Liver (tissue), 9 donors: ENCODE data around the gene LDLR. TPM values are rescaled to one million over a fixed set of nuclear protein-coding genes. Genes with fewer than 3 reads are reported as not detected.
A peak's percentile ranks its signal among the peaks of the same experiment; 100 is the strongest.

Experiments used
- DNase-seq: peaks from one replicate; pipeline ENCODE4 v3.0.0-alpha.2; 2017; ENCODE audit warnings: low spot score
- H3K27ac ChIP-seq, 2 donors: one replicate each; pipeline ENCODE4 v1.7.0; 2013; ENCODE audit warnings: inconsistent platforms in 2 of 2, low read length in 2 of 2, control low read depth in 1 of 2, low read depth in 1 of 2, mild to moderate bottlenecking in 1 of 2
- H3K27me3 ChIP-seq, 4 donors: one replicate each; pipeline versions ENCODE4 v1.6.1 to v1.7.0; 2013; ENCODE audit warnings: low read length in 3 of 4, inconsistent platforms in 1 of 4, mild to moderate bottlenecking in 1 of 4, moderate library complexity in 1 of 4; ENCODE audit not compliant: control insufficient read depth in 4 of 4, insufficient read depth in 4 of 4
- H3K36me3 ChIP-seq, 4 donors: one replicate each; pipeline versions ENCODE4 v1.6.1 to v1.7.0; 2013; ENCODE audit warnings: low read length in 3 of 4, mild to moderate bottlenecking in 3 of 4, low read depth in 1 of 4, moderate library complexity in 1 of 4; ENCODE audit not compliant: control insufficient read depth in 4 of 4, insufficient read depth in 3 of 4
- H3K4me1 ChIP-seq, 4 donors: one replicate each; pipeline versions ENCODE4 v1.6.1 to v1.7.0; 2013; ENCODE audit warnings: low read length in 3 of 4, mild to moderate bottlenecking in 3 of 4, moderate library complexity in 1 of 4; ENCODE audit not compliant: control insufficient read depth in 4 of 4, insufficient read depth in 4 of 4
- H3K4me3 ChIP-seq, 3 donors: one replicate each; pipeline versions ENCODE4 v1.6.1 to v1.7.0; 2013; ENCODE audit warnings: low read length in 3 of 3, control low read depth in 1 of 3, low read depth in 1 of 3, mild to moderate bottlenecking in 1 of 3
- H3K9ac ChIP-seq, 2 donors: one replicate each; pipeline ENCODE4 v1.7.0; 2013; ENCODE audit warnings: low read length in 2 of 2, mild to moderate bottlenecking in 2 of 2, moderate library complexity in 2 of 2, control low read depth in 1 of 2, low read depth in 1 of 2
- H3K9me3 ChIP-seq, 4 donors: one replicate each; pipeline versions ENCODE4 v1.6.1 to v1.7.0; 2013; ENCODE audit warnings: low read length in 3 of 4; ENCODE audit not compliant: control insufficient read depth in 4 of 4
- ATF3 ChIP-seq: IDR thresholded peaks from 2 replicates; pipeline ENCODE4 v1.6.1; 2016; ENCODE audit warnings: antibody characterized with exemption
- CTCF ChIP-seq: fragments of 150-350 bp; IDR thresholded peaks from 2 replicates; pipeline ENCODE4 v1.5.1; 2017; ENCODE audit warnings: improper control_type of control experiment, low read depth, low read length; ENCODE audit not compliant: missing input control
- EGR1 ChIP-seq, 2 donors: IDR thresholded peaks; 2 replicates each; pipeline ENCODE4 v1.6.1; 2016 to 2018; ENCODE audit warnings: antibody characterized with exemption in 2 of 2, low read depth in 2 of 2
- FOXA1 ChIP-seq: IDR thresholded peaks from 2 replicates; pipeline ENCODE4 v1.6.1; 2016; ENCODE audit warnings: antibody characterized with exemption
- FOXA2 ChIP-seq: IDR thresholded peaks from 2 replicates; pipeline ENCODE4 v1.6.1; 2016; ENCODE audit warnings: antibody characterized with exemption
- GABPA ChIP-seq, 2 donors: IDR thresholded peaks in 1 of 2; conservative IDR thresholded peaks in 1 of 2; 2 replicates each; pipeline ENCODE4 v1.6.1; 2016; ENCODE audit warnings: antibody characterized with exemption in 2 of 2, mild to moderate bottlenecking in 1 of 2, moderate library complexity in 1 of 2
- HNF4A ChIP-seq, 2 donors: conservative IDR thresholded peaks; 2 replicates each; pipeline ENCODE4 v1.6.1; 2016; ENCODE audit warnings: antibody characterized with exemption in 2 of 2, mild to moderate bottlenecking in 2 of 2
- HNF4G ChIP-seq: IDR thresholded peaks from 2 replicates; pipeline ENCODE4 v1.6.1; 2016; ENCODE audit warnings: antibody characterized with exemption
- JUND ChIP-seq, 2 donors: IDR thresholded peaks; 2 replicates each; pipeline ENCODE4 v1.6.1; 2016; ENCODE audit warnings: antibody characterized with exemption in 2 of 2
- MAX ChIP-seq: IDR thresholded peaks from 2 replicates; pipeline ENCODE4 v1.6.1; 2016; ENCODE audit warnings: antibody characterized with exemption
- NR2F2 ChIP-seq: IDR thresholded peaks from 2 replicates; pipeline ENCODE4 v1.6.1; 2016; ENCODE audit warnings: antibody characterized with exemption
- RAD21 ChIP-seq, 2 donors: IDR thresholded peaks; 2 replicates each; pipeline ENCODE4 v1.6.1; 2016; ENCODE audit warnings: antibody characterized with exemption in 2 of 2, mild to moderate bottlenecking in 2 of 2
- REST ChIP-seq: IDR thresholded peaks from 2 replicates; pipeline ENCODE4 v1.6.1; 2016; ENCODE audit warnings: antibody characterized with exemption, mild to moderate bottlenecking
- RXRA ChIP-seq, 2 donors: IDR thresholded peaks; 2 replicates each; pipeline ENCODE4 v1.6.1; 2017 to 2018; ENCODE audit warnings: antibody characterized with exemption in 2 of 2, mild to moderate bottlenecking in 1 of 2
- SP1 ChIP-seq: IDR thresholded peaks from 2 replicates; pipeline ENCODE4 v1.6.1; 2018; ENCODE audit warnings: antibody characterized with exemption, mild to moderate bottlenecking
- TAF1 ChIP-seq: conservative IDR thresholded peaks from 2 replicates; pipeline ENCODE4 v1.6.1; 2016; ENCODE audit warnings: antibody characterized with exemption, mild to moderate bottlenecking
- YY1 ChIP-seq: IDR thresholded peaks from 2 replicates; pipeline ENCODE4 v1.6.1; 2016; ENCODE audit warnings: antibody characterized with exemption, mild to moderate bottlenecking
- ZBTB33 ChIP-seq: IDR thresholded peaks from 2 replicates; pipeline ENCODE4 v1.6.1; 2016; ENCODE audit warnings: antibody characterized with exemption
- WGBS: extraction: QIAGEN DNeasy Blood & Tissue Kit; methylation state at CpG from one replicate; pipeline ENCODE4 v1.1.7; 2013; 5-methylcytosine and 5-hydroxymethylcytosine counted together
- polyA plus RNA-seq, 2 donors: library from polyadenylated mRNA; stranded (reverse) in 1 of 2; unstranded in 1 of 2; fragments of 200-250 nt in 1 of 2; fragments of >200 nt in 1 of 2; fragmentation: Nextera tagmentation in 1 of 2; extraction: Ambion mirVana in 1 of 2; gene quantifications; one replicate each; pipeline versions ENCODE4 v1.2.1 to v1.2.3, GENCODE V29; 2013 to 2015
- total RNA-seq, 2 donors: library from RNA; depleted of rRNA; stranded (reverse); fragments of >200 nt; gene quantifications; one replicate each; pipeline ENCODE4 v1.2.3, GENCODE V29; 2014
- donor health status: healthy.
- donor health status: healthy.
- donor health status: healthy.
- donor health status: healthy.
- donor health status: healthy.

LDLR gene
- total and polyA plus RNA-seq, 4 donors: 17.3 to 141 (median 63.9) TPM

- TF ChIP-seq FOXA2: no peak
- TF ChIP-seq TAF1: no peak
- TF ChIP-seq YY1: no peak
- no peak for TF ChIP-seq FOXA1
- no peak for TF ChIP-seq GABPA (IDR thresholded peaks at IDR 0.05 in 1 of 2, conservative IDR thresholded peaks at IDR 0.05 in 1 of 2)
- TF ChIP-seq MAX: no peak
- TF ChIP-seq REST: peak; percentile 45
- TF ChIP-seq SP1: no peak
- TF ChIP-seq EGR1 (IDR thresholded peaks at IDR 0.05; ENCODE audit: low read depth in 2 of 2): no peak
- no peak for TF ChIP-seq ZBTB33
- peak in 1 of 2 donors; percentile 59 for TF ChIP-seq JUND (IDR thresholded peaks at IDR 0.05)
- TF ChIP-seq NR2F2: no peak
- TF ChIP-seq HNF4A (conservative IDR thresholded peaks at IDR 0.05): peak in 1 of 2 donors; percentile 32
- no peak for TF ChIP-seq ATF3
- TF ChIP-seq RXRA (IDR thresholded peaks at IDR 0.05): peak in 1 of 2 donors; percentile 42
- no peak for TF ChIP-seq CTCF
- TF ChIP-seq HNF4G: no peak
- no peak for TF ChIP-seq RAD21 (IDR thresholded peaks at IDR 0.05)
- H3K4me1 ChIP-seq: peaks cover 8 to 45% (median 26%) of the 10 kb centered on the region in 4 donors
- WGBS: 25% methylated on average over 6 of the region's 6 CpGs
- H3K27ac ChIP-seq: peak overlapping the region; percentile 95
- H3K36me3 ChIP-seq: peaks cover 0 to 17% (median 8%) of the 10 kb centered on the region in 4 donors
- H3K27me3 ChIP-seq: no peaks in the 10 kb centered on the region
- no peaks in the 10 kb centered on the region for H3K9me3 ChIP-seq
- DNase-seq: no peak
- peak overlapping the region; percentile 53 to 80 (median 78) for H3K4me3 ChIP-seq
- no peak overlapping the region for H3K9ac ChIP-seq
These were observed 2.9 kb downstream of the LDLR start for GRCh38 chr19:11092181-11092538.
